ENCODE measurements around the gene UBALD2.
"Not testable (repeated sequence)": the region's sequence is repeated elsewhere in the genome, so short reads cannot be mapped to it uniquely, and the experiment has no call there.

The UBALD2 gene

DNA sequence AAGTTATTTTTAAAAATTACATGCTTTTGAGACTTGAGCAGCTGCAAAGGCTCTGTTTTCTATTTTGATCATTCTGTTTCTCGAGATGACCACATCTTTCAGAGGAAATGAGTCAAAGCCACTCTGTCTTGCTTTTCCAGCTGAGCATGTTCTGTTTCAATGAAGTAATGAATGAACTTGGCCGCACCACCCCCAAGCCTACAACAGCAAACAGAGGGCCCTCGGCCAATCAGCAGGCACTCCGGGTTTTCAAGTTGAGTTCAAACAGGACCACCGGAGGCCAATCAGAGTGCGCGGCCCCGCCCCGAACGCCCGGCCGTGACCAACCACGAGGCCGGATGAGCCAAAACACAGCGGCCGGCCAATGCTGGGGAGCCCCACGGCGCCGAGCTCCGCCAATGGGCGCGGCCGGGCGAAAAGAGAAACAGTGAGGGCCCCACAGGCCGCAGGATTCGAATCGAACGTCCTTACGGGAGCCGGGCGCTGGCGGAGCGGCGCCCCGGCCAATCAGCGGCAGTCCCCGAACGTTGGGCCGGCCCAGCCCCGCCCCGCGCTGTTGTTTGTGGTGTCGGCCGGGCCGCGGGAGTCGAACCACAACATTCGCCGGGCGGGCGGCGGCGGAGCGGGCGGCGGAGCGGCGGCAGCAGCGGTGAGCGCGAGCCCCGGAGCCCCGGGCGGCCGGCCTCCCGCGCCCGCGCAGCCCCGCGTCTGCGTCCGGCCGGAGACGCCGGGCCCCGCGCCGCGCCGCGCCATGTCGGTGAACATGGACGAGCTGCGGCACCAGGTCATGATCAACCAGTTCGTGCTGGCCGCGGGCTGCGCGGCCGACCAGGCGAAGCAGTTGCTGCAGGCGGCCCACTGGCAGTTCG lies at the start of gene UBALD2:
UBALD2 (plus strand) TSS at position 594 of the 869 bp plus-strand sequence; CDS start at position 752, 158 bp downstream.
- DNase-seq: peak; percentile 99

DNA sequence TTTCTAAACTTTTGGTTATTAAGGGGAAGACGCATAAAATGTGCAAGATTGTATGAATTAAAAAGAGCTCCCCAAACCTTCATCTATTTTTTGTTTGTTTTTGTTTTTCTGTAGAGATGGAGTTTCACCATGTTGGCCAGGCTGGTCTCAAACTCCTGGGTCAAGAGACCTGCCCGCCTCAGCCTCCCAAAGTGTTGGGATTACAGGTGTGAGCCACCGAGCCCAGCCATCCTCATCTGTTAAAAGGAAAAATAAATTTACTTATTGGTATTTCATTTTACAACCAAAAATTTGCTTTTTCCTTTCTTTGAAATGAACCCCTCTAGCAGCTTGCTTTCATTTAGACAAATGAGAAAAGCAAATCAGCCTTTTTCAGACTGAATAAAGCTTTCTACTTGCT lies 48.1 kb upstream of the UBALD2 start:
- DNase-seq: no peak

DNA sequence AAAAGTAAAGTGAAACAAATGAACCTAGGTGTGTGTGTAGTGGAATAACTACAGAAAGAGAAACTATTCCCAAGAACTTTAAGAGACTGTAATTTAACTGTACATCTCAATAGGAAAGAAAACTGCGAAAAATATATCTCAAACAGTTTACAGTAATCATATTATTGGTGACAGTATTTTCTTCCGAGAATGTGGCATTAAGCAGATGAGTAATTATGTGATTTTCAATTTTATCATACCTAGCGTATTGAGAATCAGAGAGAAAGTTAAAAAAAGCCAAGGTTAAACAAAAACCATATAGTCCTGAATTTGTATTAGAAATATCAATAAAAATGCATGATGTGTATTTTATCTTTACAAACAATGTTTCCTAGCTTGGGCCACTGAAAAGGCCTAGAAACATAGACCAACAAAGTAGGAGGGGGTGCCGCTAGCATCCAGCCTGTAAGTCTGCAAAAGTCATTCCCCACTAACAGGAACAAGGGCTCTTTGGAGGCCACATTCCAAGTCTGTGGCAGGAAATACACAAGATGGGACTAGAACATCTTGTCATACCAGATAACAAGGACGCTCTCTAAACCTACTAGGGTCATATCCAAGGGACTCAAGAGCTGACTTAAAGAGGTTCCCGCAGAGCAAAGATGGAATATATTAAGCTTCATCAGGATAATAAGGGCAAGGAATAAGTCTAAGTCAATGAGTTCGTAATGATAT lies 45.3 kb upstream of the UBALD2 start:
- no peak for DNase-seq

DNA sequence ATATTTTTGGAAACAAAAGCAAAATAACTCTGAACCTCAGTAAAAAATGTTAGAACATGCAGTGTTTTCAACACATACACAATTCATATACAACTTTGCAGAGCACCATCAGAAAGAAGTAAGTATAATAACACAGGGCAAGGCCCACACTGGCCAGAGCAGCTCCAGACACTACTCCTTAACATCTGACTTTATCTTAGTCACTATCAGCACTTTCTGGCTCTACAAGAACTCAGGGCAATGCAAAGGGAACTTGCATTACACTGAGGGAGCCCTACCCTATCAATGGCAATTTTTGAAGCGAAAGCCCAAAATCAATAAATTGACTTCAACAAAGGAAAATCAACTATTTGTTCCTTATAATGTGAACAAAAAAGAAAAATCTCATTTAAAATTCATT lies 41.3 kb upstream of the UBALD2 start:
- DNase-seq: no peak

DNA sequence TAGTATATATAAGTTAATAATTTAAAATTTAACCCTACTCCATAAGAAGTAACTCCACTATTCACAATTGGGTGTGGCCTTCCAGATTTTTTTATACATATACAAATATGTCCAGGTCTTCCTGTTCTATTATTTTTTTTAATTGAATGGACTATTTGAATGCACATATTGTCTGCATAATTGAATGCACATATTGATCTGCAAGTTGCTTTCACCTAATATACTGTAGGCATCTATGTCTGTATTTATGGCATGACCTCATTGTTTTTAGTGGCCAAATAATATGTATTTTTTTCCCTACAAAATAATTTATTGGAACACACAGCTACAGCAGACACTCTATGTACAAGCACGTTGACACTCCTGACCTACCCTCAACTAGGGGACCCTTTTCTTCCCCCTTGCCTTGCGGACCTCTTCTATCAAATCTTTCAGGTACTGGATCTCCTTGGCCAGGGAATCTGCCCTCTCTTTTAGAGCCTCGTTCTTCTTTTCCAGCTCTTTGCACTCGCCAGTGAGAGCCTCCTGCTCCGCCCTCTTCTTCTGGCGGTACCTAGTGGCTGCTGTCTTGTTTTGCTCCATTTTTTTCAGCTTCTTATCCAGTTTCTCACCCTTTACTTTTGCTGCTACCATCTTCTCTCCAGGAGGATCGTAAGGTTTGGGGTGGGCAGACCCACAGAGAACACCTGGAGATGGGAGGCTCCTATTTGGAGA lies 39.6 kb upstream of the UBALD2 start:
- DNase-seq: not testable (repeated sequence)

DNA sequence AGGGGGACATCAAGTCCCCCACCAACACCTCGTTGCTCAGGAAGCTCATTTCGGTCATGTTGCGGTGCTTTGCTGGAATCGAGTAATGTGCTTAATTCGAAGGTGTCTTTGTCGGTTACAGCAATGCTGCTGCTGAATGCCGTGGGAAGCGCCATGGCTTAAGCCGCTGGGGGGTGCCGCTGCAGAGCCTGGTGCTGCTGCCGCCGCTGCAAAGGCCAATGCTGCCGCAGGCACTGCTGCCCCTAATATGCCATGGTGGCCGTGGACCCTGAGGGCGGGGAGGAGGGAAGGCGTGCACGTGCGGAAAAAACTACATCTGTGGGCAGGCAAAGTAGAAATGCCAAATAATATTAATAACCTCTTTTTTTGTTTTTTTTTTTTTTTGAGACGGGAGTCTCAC lies 38.4 kb upstream of the UBALD2 start:
- DNase-seq: not testable (repeated sequence)

DNA sequence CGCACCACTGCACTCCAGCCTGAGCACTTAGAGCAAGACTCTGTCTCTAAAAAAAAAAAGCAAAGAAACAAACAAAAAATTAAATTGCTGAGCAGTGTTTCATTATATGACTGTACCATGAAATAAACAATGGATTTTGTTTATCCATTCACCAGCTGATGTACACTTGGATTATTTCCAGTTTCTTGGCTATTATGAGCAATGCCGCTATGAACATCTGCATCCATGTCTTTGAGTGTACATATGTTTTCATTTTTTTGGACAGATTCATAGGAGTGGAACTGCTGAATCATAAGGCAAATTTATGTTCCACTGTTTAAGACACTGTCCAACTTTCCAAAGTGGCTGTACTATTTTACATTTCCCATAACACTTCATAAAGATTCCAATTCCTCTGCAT lies 32.8 kb upstream of the UBALD2 start:
- DNase-seq: no peak

DNA sequence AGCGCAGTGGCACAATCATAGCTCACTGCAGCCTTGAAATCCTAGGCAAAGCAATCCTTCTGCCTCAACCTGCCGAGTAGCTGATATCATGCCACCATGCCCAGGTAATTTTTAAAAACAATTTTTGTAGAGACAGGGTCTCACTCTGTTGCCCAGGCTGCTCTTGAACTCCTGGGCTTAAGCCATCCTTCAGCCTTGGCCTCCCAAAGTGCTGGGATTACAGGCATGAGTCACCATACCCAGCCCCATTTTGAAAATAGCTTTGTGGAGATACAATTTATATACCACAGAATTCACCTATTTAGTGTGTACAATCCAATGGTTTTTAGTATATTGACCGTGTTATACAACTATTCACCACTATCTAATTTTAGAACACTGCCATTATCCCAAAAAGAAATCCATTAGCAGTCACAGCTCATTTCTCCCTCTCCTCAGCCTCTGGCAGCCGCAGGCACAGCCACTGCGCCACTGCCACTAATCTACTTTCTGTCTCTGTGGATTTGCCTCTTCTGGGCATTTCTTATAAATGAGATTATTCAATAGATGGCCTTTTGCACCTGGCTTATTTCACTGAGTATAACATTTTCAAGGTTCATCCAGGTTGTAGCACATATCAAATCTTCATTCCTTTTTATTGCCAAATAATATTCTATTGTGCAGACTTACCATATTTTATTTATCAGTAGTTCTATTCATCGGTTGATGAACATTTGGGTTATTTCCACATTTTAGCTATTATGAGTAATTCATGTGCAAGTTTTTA lies 31.4 kb upstream of the UBALD2 start:
- DNase-seq: no peak

DNA sequence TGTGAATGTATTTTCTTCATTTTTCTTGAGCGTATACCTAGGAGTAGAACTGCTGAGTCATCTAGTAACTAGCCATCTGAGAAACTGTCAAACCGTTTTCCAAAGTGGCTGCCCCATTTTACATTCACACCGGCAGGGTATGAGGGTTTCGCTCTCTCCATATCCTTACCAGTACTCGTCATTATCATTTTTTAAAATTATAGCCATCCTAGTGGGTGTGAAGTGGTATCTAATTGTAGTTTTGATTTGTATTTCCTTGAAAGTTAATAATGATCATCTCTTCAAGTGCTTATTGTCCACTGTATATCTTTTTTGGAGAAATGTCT lies 30.8 kb upstream of the UBALD2 start:
- no peak for DNase-seq

DNA sequence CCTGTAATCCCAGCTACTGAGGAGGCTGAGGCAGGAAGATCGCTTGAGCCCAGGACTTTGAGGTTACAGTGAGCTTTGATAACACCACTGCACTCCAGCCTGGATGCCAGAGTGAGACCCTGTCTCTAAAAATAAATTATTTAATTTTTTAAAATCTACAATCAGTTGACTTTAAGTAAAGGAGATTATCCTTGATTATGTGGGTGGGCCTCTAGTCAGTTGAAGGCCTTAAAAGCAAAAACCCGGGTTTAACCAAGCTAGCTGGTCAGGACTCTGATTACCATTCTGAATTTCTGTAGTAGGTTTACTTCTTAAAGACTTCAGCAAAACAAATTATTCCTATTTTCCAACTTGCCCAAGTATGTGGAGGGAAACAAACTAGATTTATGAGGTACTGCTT lies 29.3 kb upstream of the UBALD2 start:
- no peak for DNase-seq

DNA sequence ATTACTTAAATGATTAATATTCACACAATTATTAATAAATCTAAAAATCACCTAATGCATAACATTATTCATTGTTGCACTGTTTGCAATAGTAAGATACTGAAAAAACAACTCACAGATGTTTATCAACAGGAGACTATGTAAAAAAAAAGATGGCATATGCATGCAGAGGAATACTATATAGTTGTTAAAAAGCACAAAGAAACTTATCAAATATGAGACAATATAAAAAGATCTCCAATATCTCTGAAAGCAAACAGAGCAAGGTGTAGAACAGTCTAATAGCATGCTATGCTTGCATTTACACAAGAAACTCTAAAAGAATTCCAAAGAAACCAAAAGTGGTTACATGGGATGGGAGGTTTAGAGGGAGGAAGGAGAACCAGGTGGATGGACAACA lies 28.5 kb upstream of the UBALD2 start:
- DNase-seq: no peak

DNA sequence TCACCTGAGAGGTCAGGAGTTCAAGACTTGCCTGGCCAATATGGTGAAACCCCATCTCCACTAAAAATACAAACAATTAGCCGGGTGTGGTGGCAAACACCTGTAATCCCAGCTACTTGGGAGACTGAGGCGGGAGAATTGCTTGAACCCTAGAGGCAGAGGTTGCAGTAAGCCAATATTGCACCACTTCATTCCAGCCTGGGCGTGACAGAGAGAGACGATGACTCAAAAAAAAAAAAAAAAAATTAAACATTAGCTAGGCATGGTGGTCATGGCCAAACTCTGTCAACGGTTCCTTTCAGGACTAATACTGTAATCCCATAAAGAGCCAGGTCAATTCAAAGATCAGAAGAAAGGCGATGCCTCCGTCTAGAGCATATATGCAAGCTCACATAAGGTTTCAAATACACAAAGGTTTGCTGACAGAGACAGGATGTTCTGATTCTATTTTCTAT lies 27.3 kb upstream of the UBALD2 start:
- DNase-seq: no peak

DNA sequence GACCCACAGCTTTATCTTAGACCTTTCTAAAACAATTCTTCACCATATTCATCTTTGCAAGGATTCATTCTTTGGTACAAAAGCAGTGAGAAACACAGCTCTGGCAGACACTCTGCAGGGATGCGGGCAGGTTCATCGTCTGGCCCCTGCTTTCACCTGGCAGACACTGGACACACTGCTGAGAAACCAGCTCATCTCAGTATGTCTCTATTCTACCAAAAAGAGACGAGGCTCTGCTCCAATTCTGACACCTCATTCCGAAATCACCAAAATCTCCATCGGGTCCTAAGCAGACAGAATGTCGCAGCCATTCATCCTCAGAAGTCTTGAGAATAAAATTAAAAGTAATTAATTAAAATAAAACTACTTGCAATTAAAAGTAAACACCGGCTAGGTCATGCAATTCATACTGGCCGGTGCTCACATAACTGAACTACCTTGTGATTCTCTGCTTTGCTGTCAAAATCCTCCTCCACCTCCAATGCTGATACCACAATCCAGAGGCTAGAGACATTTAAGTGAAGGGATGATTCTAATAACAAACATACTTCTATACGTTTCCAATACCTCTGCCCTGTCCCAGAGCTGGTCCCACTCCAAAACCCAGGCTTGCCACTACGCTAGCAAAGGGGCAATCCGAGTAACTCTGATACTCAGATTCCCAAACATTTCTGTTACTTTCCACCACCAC lies 26.2 kb upstream of the UBALD2 start:
- no peak for DNase-seq

DNA sequence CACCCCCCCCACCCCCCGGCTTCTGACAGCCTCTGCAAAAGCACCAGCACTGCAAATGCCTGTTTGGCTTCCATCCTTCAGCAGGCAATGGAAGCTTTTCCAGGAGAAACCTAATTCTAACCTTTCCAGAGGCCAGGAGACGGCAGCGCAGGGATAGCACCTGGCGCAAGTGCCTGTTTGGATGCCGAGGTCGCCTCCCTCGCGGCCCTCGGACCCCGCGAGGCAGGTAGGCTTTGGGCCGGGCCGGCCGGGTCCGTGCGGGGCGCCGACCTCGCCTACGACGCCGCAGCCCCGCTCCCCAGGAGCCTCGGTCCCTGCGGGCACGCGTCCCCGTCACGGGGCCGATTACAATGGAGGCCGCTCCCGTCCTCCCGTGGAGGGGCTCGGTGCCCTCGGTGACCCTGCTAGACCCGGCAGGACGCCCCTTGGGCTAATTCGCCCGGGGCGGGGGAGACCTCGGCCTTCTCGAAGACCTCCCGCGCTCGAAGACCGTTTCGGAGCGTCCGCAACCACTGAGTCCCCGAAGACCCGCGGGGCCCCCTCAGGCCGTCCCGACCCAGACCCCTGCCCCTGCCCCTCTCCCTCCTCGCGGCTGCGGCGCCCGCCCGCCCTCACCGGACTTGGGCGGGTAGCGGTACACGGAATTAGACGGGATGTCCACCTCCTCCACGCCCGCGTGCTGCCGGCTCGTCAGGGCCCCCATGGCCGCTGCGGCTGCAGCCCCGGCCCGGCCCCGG lies 25.4 kb upstream of the UBALD2 start:
- no peak for DNase-seq

DNA sequence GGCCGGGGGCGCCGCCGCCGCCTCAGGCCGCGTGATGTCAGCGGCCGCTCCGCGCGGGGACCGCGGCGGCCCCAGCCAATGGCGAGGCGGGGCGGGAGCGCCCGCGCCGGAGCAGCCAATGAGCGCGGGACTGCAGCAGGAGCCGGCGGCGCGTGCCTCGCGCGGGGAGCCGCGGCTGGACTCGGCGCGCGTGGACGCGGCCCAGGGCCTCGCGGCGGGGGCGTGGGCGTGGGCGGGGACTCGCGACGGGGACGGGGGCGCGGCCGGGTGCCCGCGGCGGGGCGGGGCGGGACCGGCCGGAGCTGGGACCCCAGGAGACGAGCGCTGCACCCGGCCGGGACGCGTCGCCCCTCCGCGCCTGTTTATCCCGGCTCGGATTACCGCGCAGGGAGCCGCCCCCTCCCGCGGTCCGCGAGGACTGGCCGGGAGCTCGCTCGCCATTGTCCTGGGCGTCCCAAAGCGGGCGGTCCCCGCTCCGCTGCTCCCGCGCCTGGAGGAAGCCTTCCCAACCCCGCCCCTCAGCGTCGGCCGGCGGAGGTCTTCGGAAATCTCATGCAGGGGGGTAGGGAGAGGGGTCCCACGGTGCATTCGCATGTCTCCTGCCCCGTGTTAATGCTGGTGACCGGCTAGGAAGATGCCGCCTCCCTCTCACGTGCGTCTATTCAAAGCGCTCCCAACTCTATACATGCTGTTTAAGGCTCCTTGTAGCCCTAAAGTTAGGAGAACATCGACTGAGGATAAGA lies 24.5 kb upstream of the UBALD2 start, which contains the start of gene RNF157:
RNF157 (minus strand) TSS at position 33 of the 743 bp plus-strand sequence. CDS start 253 bp downstream, outside the sequence.
- DNase-seq: peak; percentile 33

DNA sequence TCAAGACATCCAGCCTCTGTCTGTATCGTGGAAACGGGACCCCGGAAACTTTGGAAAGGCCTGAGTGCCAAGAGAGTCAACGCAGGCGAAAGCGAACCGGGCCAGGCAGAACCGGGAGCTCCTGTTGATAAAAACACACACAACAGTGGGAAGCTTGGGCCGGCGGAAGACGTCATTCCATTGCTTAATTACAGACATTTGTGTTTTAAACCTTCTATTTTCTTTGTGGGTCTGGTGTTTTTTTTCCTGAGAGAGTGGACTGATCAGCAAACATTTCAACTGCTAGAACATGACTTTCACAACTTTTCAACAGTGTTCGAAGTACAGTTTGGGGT lies 24.0 kb upstream of the UBALD2 start:
- no peak for DNase-seq

DNA sequence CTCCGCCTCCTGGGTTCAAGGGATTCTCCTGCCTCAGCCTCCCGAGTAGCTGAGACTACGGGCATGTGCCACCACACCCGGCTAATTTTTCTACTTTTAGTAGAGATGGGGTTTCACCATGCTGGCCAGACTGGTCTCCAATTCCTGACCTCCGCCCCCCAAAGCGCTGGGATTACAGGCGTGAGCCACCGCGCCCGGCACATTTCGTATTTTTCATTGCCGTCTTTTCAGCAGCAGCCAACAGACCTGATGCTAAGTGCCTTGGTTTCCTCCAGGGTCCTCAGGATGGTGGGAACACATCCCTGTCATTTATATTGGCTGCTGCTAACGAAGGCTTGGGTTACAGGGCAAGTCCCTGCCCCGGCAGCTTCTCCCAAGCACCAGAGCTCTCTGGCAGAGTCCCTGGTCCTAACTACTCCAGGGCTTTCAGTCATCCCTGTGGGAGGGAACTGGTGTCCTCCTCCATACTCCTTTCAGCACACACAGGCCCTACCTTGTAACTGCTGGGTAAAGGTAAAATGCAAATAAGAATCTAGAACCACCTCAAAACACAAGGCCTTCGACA lies 23.4 kb upstream of the UBALD2 start:
- no peak for DNase-seq

DNA sequence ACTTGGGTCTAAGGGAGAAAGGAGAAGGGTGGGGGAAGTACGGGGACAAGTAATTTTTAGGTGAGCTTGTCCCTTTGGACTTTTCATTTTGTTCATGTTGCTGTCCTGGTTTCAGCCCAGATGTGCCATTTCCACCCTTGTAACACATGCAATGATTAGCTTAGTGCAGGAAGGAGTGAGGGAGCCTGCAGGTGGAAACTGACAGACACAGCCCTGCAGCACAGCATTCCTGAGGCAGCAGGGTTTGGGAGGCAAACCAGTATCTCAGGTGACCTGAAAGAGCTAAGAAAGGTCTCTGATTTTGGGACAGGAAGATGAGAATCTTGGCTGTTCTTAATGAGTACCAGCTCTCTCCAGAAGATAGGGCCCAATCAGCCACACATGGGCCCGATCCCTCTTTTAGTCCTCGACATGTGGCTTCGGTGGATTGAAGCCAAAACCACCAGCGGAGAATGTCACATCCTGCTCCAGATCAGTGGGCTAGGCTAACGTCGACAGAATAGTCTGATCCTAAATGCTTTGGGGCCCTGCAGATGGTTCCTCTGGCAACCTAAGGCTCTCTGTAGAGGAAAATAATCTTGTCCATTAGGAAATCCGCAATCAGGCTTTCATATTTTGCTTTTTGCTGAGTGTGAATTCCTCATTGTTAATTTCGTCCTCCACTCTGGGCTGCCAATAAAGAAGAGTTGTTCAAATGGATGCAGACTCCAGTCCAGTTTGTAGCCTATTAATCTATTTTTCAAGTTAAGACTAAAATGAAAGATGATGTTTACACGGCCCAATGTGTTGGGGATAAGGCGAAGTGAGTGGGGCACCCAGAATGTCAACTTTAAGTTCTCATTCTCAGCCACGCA lies 21.1 kb upstream of the UBALD2 start:
- DNase-seq: no peak

DNA sequence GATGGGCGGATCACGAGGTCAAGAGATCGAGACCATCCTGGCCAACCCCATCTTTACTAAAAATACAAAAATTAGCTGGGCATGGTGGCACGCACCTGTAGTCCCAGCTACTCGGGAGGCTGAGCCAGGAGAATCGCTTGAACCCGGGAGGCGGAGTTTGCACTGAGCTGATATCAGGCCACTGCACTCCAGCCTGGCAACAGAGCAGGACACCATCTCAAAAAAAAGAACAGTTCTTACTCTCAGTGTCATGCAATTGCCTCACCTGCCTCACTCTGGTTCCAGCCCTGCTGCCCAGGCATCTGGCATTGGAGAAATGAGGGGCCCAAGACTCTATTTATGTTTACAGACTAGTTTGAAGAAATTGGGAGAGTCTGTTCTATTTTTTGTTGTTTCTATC lies 20.4 kb upstream of the UBALD2 start:
- not testable (repeated sequence) for DNase-seq

All from COR-L47 (cell line).